GM03348 (cell line): Measurements from ENCODE around the gene RBM20.

Source experiments
- DNase-seq: peaks from one replicate; pipeline ENCODE4 v3.0.0; 2012; ENCODE audit warnings: low spot score

The RBM20 gene

GRCh38 chr10:110739811-110740271 is 95.7 kb downstream of the RBM20 start:
- DNase-seq = no peak

- DNase-seq = no peak
Measured at GRCh38 chr10:110742801-110743200, 98.7 kb downstream of the RBM20 start.

DNA sequence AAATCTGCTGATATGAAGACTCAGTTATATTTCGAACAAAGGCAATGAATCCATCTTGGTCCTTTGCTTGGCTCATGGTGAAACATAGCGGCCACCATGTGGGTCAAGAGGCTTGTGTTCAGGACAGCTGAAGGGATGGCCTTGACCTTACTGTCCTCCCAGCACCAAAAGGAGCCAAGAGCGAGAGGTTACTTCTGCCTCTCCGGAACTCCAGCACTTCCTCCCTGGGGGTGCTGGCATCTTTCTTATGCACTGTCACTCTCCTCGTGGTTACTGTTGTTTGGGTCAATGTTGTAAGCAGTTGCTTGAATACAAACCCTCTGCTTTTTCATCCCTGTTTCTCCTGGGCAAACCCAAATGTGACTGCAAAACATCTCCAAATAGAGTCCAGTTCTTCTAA is 100.6 kb downstream of the RBM20 start:
- no peak for DNase-seq

GRCh38 chr10:110746254-110746826 is 102.2 kb downstream of the RBM20 start:
- peak; percentile 85 for DNase-seq

GRCh38 chr10:110746969-110747608 is 103.0 kb downstream of the RBM20 start:
- DNase-seq = no peak

DNA sequence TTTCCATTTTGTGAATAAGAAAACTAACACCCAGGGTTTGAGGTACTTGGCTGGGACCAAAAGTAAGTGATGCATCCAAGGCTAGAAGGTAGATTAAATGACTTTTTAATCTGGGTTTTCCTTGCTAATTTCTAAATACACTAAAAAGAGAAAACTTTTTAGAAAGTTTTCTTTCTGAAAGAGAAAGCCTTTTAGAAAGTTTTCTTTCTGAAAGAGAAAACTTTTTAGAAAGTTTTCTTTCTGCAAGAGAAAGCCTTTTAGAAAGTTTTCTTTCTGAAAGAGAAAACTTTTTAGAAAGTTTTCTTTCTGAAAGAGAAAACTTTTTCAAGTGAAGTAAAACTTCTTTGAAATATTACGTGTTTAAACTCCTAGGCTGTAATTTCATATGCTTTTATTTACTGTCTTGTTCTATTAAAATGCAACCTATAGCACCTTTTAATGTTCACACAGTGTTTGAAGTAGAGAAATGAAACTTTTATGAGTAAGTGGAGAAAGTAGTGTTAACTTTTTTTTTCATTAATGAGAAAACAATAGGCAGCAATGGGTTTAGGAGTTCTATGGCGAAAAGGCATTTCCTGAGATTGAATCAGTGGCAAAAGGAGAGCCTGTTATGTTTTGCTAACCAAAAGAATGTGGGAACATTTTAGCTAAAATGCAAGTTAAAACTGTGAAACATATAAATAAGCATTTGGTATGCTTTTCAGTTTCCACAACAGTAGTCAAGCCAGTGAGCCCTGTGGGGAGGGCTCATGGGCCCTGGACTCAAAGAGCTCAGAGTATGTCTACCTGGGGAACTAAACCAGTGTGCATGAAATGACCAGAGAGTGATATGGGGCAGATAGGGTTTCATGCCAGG is 103.7 kb downstream of the RBM20 start:
- peak; percentile 25 for DNase-seq

GRCh38 chr10:110748970-110749369 is 104.8 kb downstream of the RBM20 start:
- DNase-seq = no peak

DNA sequence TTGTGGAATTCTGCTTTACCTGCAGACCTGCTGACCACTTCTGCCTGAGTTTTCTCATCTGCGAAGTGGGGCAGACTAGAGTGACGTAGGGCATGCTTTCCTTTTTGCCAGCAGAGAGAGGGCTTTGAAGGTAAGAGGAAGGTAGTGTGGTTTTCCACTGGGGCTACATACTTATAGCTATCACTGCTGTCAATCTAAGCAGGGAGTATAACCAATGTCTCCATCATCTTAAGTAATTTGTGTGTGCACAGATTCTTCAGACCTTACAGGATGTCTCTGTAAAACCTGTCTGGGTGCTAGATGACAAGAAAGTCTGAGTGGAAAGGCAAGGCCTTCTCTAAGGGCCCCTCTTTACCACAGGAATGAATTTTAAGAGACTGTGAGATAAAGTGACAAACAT is 106.8 kb downstream of the RBM20 start:
- DNase-seq = no peak

GRCh38 chr10:110751850-110752249 is 107.7 kb downstream of the RBM20 start:
- DNase-seq = no peak

- DNase-seq = no peak
Measured at GRCh38 chr10:110753462-110753861, 109.3 kb downstream of the RBM20 start.

DNA sequence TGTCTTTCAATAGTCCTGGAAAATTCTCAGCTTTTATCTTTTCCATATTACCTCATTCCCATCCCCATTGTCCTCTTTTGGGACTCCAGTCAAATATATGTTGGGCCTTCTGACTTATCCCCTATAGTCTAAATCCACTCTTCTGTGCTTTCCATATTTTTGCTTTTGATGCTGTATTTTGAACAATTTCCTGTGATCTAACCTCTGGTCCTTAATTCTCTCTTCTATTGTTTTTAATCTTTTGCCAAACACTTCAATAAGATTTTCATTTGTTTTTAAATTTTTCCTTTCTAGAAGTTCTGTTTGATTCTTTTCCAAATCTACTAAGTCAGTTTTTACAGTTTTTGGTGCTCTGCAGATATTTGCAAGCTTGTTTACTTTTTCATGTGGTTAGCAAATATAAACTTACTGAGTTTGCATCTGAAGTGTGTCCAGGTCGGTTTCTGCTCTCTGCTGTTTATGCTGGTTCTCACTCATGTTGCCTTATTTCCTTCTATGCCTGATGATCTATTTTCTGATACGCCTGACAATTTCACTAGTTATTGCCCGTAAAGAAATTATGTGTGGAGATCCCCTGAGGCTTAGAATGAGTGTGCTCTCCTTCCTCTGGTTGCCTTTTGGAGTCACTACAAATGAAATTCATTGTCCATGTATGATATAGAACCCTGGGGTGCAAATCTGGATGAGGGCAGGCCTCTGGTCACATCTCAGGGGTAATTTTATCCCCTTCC is 110.4 kb downstream of the RBM20 start:
- no peak for DNase-seq

DNA sequence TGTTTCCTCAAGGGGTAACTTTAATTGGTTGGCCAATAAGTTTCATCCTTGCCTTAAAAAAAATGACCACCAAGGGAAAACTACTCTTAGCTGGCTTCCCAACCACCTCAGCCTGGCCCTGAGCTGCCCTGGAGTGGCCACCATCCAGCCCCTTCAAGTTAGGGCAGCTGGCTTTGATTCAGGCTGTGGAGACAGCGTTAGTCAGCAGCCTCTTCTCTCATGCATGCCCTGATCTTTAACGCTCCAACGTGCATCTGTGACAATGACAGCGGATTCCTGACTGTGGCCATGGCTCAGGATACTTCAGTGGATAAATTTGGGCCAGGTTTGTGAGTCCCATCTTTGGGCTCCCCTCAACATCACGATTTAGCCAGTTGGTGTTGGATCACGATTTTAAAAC is 111.6 kb downstream of the RBM20 start:
- DNase-seq = no peak

GRCh38 chr10:110756876-110757275 is 112.7 kb downstream of the RBM20 start:
- no peak for DNase-seq

DNA sequence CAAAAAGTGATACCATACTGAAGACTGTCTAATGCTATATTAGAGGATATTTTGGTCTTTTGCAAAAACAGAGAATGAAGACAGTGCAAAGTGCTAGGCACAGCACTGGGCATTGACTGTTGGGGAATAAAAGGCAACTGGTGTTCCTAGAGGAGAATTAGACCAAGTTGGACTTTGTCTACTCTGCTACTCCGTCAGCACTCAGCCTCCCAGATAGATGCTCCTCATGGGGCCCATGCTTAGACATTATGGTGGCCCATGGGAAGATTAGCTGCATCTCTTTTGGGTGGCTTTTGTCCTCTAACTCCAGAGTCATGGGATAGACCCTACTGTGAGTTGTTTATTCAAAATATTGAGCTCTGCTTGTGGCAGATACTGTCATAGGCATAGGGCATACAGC is 113.5 kb downstream of the RBM20 start:
- DNase-seq = no peak

GRCh38 chr10:110758128-110758765 is 114.1 kb downstream of the RBM20 start:
- DNase-seq = no peak

DNA sequence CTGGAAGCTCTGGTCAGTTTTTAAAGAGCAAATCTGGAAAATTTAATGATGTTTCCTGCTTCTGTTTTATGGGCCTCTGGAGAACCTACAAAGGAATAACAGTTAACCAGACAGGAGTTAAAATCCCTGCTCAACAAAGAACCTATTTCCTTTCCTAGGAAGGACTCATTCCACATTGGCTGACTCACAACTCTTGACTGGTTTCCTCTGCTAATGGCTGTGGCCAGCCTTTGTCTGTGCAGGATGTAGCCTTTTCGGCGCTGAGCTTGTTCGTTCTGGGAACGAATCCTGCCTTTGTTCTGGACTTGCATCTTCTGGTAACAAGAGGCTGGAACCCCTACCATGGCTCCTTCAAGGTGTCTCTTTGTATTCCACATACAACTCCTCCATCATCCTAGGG is 114.8 kb downstream of the RBM20 start:
- DNase-seq = peak; percentile 62

- no peak for DNase-seq
Measured at GRCh38 chr10:110759523-110759922, 115.4 kb downstream of the RBM20 start.

- no peak for DNase-seq
Measured at GRCh38 chr10:110762109-110762848, 118.1 kb downstream of the RBM20 start.

DNA sequence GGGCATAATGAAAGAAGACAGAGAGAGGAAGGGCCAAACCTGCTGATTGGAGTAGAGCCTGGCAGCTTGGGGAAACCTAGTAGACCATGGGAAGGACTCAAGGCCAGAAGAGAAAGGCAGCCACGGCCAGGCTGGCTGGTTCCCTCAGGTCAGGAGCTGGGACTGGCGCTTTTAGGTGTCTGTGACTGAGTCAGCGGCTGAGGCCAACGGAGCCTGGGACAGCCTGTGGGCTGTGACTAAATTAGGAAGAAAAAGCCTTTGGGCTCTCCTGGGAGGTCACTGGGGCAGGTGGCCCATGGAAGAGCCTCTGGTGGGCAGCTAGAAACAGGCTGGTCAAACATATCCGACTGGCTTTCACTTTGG is 118.7 kb downstream of the RBM20 start:
- DNase-seq = no peak

- DNase-seq = peak; percentile 43
Measured at GRCh38 chr10:110764378-110764777, 120.2 kb downstream of the RBM20 start.

- no peak for DNase-seq
Measured at GRCh38 chr10:110764793-110765512, 120.8 kb downstream of the RBM20 start.
